Peyer's patch (tissue), 4 donors: Measurements from ENCODE around the gene SOX10. TPM values are rescaled to one million over a fixed set of nuclear protein-coding genes. Genes with fewer than 3 reads are reported as not detected.

Experiments used
- DNase-seq, 3 donors: peaks; one replicate each; pipeline ENCODE4 v3.0.0-alpha.2; 2017 to 2019
- H3K27ac ChIP-seq, 4 donors: fragments of 200-600 bp; sonication (generic); one replicate each; pipeline ENCODE4 v1.5.1; 2016 to 2019
- H3K27me3 ChIP-seq, 2 donors: fragments of 200-600 bp; sonication (generic); one replicate each; pipeline ENCODE4 v1.5.1; 2019
- H3K36me3 ChIP-seq, 3 donors: fragments of 200-600 bp; sonication (generic); one replicate each; pipeline ENCODE4 v1.5.1; 2016 to 2019
- H3K4me1 ChIP-seq, 4 donors: fragments of 200-600 bp; sonication (generic); one replicate each; pipeline ENCODE4 v1.5.1; 2016 to 2019
- H3K4me3 ChIP-seq, 4 donors: fragments of 200-600 bp; sonication (generic); 1 replicate in 3 of 4; 2 replicates in 1 of 4; pipeline ENCODE4 v1.5.1; 2016 to 2019; ENCODE audit warnings: mild to moderate bottlenecking in 1 of 4
- H3K9me3 ChIP-seq, 4 donors: fragments of 200-600 bp; sonication (generic); one replicate each; pipeline ENCODE4 v1.5.1; 2016 to 2019; ENCODE audit warnings: mild to moderate bottlenecking in 1 of 4
- POLR2A ChIP-seq, 2 donors: fragments of 450-650 bp; IDR thresholded peaks; one replicate each; pipeline ENCODE4 v1.5.1; 2017; ENCODE audit warnings: antibody characterized with exemption in 2 of 2, mild to moderate bottlenecking in 2 of 2, moderate library complexity in 2 of 2
- total RNA-seq, 4 donors: library from RNA; depleted of rRNA; stranded (reverse); fragments of >200 nt; gene quantifications; one replicate each; pipeline ENCODE4 v1.1.0, GENCODE V29; 2016
- TF ChIP-seq, protein P1 (sequence below), 6 experiments: fragments of 450-650 bp in 4 of 6; fragments of 200-600 bp in 2 of 6; sonication (generic) in 1 of 6; IDR thresholded peaks; one replicate each; pipeline ENCODE4 v1.5.1; 2017 to 2019; ENCODE audit warnings: antibody characterized with exemption in 6 of 6, mild to moderate bottlenecking in 3 of 6, moderate library complexity in 1 of 6

SOX10 gene
- total RNA-seq, 4 donors from 2014 or later, result 0.35 to 1.1 (median 0.66) TPM; not detected in 1

DNA sequence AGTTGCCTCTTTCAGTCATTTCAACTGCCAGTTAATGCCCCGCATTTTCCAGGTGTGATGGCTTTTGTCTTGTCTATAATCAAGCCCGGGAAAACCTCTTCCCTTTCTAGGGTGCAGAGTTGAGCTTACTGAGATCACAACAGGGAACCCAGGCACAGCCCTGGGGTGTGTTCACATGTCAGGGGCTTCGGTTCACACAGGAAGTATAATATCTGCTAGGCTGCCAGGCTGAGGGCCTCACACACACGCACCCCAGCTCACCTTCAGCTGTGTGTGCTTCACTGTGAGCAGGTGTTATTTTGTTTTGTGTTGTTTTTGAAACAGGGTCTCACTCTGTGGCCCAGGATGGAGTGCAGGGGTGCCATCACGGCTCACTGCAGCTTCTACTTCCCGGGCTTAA is 9.7 kb upstream of the SOX10 start:
- TF ChIP-seq, protein P1, sequence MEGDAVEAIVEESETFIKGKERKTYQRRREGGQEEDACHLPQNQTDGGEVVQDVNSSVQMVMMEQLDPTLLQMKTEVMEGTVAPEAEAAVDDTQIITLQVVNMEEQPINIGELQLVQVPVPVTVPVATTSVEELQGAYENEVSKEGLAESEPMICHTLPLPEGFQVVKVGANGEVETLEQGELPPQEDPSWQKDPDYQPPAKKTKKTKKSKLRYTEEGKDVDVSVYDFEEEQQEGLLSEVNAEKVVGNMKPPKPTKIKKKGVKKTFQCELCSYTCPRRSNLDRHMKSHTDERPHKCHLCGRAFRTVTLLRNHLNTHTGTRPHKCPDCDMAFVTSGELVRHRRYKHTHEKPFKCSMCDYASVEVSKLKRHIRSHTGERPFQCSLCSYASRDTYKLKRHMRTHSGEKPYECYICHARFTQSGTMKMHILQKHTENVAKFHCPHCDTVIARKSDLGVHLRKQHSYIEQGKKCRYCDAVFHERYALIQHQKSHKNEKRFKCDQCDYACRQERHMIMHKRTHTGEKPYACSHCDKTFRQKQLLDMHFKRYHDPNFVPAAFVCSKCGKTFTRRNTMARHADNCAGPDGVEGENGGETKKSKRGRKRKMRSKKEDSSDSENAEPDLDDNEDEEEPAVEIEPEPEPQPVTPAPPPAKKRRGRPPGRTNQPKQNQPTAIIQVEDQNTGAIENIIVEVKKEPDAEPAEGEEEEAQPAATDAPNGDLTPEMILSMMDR (IDR thresholded peaks at IDR 0.05), result no peak
- TF ChIP-seq POLR2A (IDR thresholded peaks at IDR 0.05), result no peak
- peaks cover 0 to 9% (median 0%) of the 10 kb centered on the region in 4 donors for H3K4me1 ChIP-seq
- no peak for DNase-seq
- no peak overlapping the region for H3K4me3 ChIP-seq
- no peak overlapping the region for H3K27ac ChIP-seq
- no peaks in the 10 kb centered on the region for H3K27me3 ChIP-seq
- H3K36me3 ChIP-seq, result no peaks in the 10 kb centered on the region
- H3K9me3 ChIP-seq, result no peaks in the 10 kb centered on the region

- H3K9me3 ChIP-seq, result no peaks in the 10 kb centered on the region
- no peak overlapping the region for H3K27ac ChIP-seq
These were observed 7.5 kb upstream of the SOX10 start for GRCh38 chr22:37991731-37992442.

DNA sequence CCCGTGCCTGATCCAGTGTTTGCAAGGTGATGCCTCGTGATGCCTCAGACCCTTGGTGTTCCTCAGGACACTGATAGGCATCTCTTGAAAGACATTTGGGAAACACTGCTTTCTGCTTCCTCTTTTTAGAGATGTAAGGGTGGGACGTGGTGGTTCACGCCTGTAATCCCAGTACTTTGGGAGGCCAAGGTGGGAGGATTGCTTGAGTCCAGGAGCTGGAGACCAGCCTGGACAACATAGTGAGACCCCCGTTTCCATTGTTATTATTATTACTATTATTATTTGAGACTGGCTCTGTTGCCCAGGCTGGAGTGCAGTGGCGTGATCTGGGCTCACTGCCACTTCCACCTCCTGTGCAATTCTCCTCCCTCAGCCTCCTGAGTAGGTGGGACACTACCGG is 6.5 kb upstream of the SOX10 start:
- Histone ChIP-seq H3K4me1 (peaks cover 0 to under 1% (median 0%) of the 10 kb centered on the region in 4 donors), H3K36me3 (no peaks in the 10 kb centered on the region), H3K9me3 (no peaks in the 10 kb centered on the region), H3K27me3 (no peaks in the 10 kb centered on the region), H3K27ac (no peak overlapping the region), H3K4me3 (no peak overlapping the region)
- no peak for DNase-seq
- no peak for TF ChIP-seq POLR2A (IDR thresholded peaks at IDR 0.05)
- TF ChIP-seq, protein P1 (IDR thresholded peaks at IDR 0.05), result no peak

More at GRCh38 chr22:37991731-37992442, 7.5 kb upstream of the SOX10 start:
- Histone ChIP-seq H3K27me3 (no peaks in the 10 kb centered on the region), H3K4me1 (peaks cover 0 to 9% (median 0%) of the 10 kb centered on the region in 4 donors), H3K36me3 (no peaks in the 10 kb centered on the region), H3K4me3 (no peak overlapping the region)
- no peak for TF ChIP-seq POLR2A (IDR thresholded peaks at IDR 0.05)
- TF ChIP-seq, protein P1 (IDR thresholded peaks at IDR 0.05), result no peak
- no peak for DNase-seq

DNA sequence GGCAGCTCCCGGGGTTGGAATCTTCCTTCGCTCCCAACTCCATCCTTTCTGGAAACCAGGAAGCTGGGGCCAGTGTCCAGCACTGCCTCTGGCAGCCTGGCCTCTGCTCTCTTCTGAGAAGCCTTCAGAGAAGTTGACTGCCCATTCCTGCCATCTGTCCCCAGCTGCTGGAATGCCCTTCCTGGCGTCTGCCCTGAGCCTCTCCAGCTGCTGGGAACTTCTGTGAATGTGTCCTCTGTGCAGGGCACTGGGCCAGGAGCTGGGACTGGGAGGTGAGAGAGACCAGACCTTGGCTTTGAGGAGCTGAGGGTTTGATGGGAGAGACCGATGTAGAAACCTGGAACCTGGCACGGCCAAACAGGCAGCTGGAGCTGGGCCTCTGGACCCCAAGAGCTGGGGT is 5.9 kb upstream of the SOX10 start:
- Histone ChIP-seq H3K27ac (no peak overlapping the region), H3K4me1 (no peaks in the 10 kb centered on the region), H3K9me3 (no peaks in the 10 kb centered on the region), H3K27me3 (no peaks in the 10 kb centered on the region), H3K4me3 (no peak overlapping the region), H3K36me3 (no peaks in the 10 kb centered on the region)
- TF ChIP-seq, protein P1 (IDR thresholded peaks at IDR 0.05), result no peak
- no peak for TF ChIP-seq POLR2A (IDR thresholded peaks at IDR 0.05)
- no peak for DNase-seq

DNA sequence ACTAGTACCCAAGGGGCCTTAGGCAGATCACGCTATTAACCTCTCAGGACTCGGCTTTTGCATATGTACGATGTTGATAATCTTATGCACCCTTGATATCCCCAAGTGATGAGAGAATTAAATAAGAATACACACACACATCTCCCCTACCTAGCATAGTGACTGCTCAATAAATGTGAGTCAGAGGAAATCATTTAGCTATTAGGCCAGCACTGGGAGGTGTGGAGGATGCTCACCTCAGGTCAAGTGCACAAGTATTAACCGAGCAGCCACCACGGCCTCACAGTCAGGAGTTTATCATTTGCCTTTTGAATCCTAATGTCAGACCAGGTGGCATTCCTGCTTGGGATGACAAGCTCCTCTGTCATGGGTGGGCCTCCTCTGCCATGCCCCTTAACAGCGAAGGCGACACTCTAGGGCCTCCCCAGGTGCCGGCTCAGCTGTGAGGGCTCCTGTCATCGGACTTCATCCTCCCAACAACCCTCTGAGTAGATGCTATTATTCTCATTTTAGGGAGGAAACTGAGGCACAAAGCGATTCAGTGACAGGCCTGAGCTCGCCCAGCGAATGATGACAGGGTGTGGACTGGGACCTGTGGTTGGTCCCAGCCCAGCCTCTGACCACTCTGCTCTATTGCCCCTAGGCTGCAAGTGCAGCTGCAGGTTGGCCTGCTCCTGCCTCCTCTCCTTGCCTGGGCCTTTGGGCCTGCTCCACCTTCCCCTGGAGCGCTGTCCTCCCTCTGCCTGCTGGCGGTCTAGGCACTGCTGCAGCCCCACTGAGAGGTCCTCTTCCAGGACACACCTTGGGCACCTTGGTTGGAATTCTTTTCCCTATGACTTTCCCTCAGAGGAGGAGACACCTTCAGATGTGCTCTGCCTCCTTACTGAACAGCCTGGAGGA is 5.0 kb upstream of the SOX10 start:
- no peaks in the 10 kb centered on the region for H3K4me1 ChIP-seq
- no peaks in the 10 kb centered on the region for H3K36me3 ChIP-seq
- no peak overlapping the region for H3K4me3 ChIP-seq
- no peaks in the 10 kb centered on the region for H3K9me3 ChIP-seq
- no peak for DNase-seq
- TF ChIP-seq POLR2A (IDR thresholded peaks at IDR 0.05), result no peak
- TF ChIP-seq, protein P1 (IDR thresholded peaks at IDR 0.05), result no peak
- no peak overlapping the region for H3K27ac ChIP-seq
- H3K27me3 ChIP-seq, result no peaks in the 10 kb centered on the region
